GM12878 (cell line): ENCODE measurements around the gene KIFC3.

Source experiments
- CHD1 ChIP-seq: IDR thresholded peaks from 2 replicates; pipeline ENCODE4 v1.6.1; 2012; ENCODE audit warnings: low read depth, low read length, improper control_type of control experiment
- FOXK2 ChIP-seq: fragments of 450-650 bp; IDR thresholded peaks from 2 replicates; pipeline ENCODE4 v1.6.1; 2017; ENCODE audit warnings: mild to moderate bottlenecking, moderate library complexity
- GABPA ChIP-seq: IDR thresholded peaks from 2 replicates; pipeline ENCODE4 v1.6.1; 2014; ENCODE audit warnings: antibody characterized with exemption, low read depth, mild to moderate bottlenecking, inconsistent platforms
- HDAC2 ChIP-seq: fragments of 200-600 bp; sonication (generic); IDR thresholded peaks from 2 replicates; pipeline ENCODE4 v1.6.1; 2017
- IKZF2 ChIP-seq, 2 experiments: fragments of 450-650 bp; IDR thresholded peaks; 2 replicates each; pipeline ENCODE4 v1.6.1; 2017; ENCODE audit warnings: mild to moderate bottlenecking in 2 of 2, moderate library complexity in 2 of 2
- MXI1 ChIP-seq: fragments of 150-350 bp; IDR thresholded peaks from 2 replicates; pipeline ENCODE4 v1.6.1; 2011; ENCODE audit warnings: low read depth, mild to moderate bottlenecking, inconsistent platforms, low read length, improper control_type of control experiment
- POLR2A ChIP-seq: IDR thresholded peaks from 2 replicates; pipeline ENCODE4 v1.6.1; 2011; ENCODE audit warnings: low read depth, mild to moderate bottlenecking, low read length
- YBX1 ChIP-seq: fragments of 450-650 bp; IDR thresholded peaks from 2 replicates; pipeline ENCODE4 v1.6.1; 2016; ENCODE audit warnings: antibody characterized with exemption
- ZNF24 ChIP-seq: fragments of 450-650 bp; IDR thresholded peaks from 2 replicates; pipeline ENCODE4 v1.6.1; 2017; ENCODE audit warnings: antibody characterized with exemption, mild to moderate bottlenecking

- TF ChIP-seq IKZF2 (IDR thresholded peaks at IDR 0.05) (no peak), GABPA (no peak), FOXK2 (no peak), POLR2A (no peak), ZNF24 (no peak), CHD1 (no peak), HDAC2 (no peak), MXI1 (no peak), YBX1 (no peak)
Observed at GRCh38 chr16:57826706-57827625, 24.7 kb upstream of the KIFC3 start.
